ENCODE measurements around the gene ANKFN1.

GRCh38 chr17:56316604-56317003 is 163.3 kb downstream of the ANKFN1 start:
- TF ChIP-seq CTCF (IDR thresholded peaks at IDR 0.05; ENCODE audit: insufficient read depth, low read length, poor library complexity, severe bottlenecking) (no peak), EZH2phosphoT487 (conservative IDR thresholded peaks at IDR 0.05; ENCODE audit: low read length) (no peak)

Data from SU-DHL-6 (cell line).